ACHN (cell line): ENCODE results near the gene STAG3.
"Not testable (repeated sequence)": the region's sequence is repeated elsewhere in the genome, so short reads cannot be mapped to it uniquely, and the experiment has no call there.

Source experiments
- DNase-seq: peaks from one replicate; pipeline ENCODE4 v3.0.0-alpha.2; 2015
- in situ Hi-C: cut with HindIII; loops from 2 replicates; pipeline ENCODE4 v1.10.0; 2017; ENCODE audit warnings: low sequenced_read_pairs, low pct_ligation_motif_present, low pct_unique_long_range_greater_than_20kb

Gene STAG3

DNA sequence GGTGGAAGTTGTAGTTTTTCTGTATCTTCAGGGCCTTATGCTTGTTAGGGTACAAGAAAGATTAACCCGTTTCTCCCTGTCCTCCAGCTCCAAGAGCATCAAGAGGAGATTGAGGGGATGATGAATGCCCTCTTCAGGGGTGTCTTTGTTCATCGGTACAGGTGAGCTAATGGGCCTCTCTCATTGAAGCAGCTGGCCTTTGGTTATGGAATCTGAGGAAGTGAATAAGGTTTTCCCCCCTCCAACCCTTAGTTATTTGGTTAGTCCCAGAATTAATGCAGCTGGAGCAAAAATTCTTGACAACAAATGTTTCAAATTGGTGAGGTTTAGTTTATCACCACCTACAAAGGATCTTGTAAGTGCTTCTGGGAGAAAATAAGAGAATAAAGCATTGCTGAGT is 17.5 kb downstream of the STAG3 start:
- no peak for DNase-seq
- in situ Hi-C loops, result no loop called here

DNA sequence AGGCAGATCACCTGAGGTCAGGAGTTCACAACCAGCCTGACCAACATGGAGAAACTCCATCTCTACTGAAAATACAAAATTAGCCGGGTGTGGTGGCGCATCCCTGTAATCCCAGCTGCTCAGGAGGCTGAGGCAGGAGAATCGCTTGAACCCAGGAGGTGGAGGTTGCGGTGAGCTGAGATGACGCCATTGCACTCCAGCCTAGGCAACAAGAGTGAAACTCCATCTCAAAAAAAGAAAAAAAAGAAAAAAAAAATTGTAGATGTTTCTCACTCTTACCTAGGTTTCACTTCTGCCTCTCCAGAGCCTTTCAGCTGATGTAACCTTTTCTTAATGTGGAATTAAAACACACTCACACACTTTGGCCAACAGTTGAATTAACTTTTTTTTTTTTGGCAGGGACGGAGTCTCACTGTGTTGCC is 18.2 kb downstream of the STAG3 start:
- in situ Hi-C loops, DNase-seq: not testable (repeated sequence)

DNA sequence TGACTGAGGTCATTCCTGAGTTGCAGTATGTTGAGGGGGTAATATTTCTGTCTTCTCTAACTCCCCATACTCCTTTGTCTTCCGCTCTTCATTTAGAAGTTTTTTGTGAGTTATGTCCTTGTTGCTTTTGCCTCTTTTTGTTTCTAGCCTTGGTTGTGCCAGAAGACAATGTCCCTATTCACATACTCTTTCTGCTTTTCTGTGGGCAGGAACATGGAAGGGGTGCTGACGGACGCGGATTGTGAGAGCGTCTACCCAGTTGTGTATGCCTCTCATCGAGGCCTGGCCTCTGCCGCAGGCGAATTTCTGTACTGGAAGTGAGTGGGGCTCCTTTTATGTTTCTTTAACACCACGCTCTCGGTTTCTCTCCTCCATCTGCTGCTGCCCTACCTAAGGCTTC is 20.5 kb downstream of the STAG3 start:
- DNase-seq, result no peak
- in situ Hi-C loops, result no loop called here

DNA sequence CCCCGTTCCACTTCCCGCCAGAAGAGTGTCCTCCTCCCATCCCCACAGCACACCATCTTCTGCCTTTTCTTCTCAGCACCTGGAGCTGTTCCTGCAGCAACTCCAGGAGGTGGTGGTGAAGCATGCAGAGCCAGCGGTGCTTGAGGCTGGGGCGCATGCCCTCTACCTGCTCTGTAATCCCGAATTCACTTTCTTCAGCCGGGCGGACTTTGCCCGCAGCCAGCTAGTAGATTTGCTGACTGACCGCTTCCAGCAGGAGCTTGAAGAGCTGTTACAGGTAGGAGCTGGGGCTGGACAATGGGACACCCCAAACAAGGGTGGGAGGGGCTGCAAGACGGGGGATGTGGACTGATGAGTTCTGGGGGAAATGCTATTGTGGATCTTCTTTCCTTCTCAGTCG is 23.0 kb downstream of the STAG3 start:
- no peak for DNase-seq
- in situ Hi-C loops, result no loop called here

DNA sequence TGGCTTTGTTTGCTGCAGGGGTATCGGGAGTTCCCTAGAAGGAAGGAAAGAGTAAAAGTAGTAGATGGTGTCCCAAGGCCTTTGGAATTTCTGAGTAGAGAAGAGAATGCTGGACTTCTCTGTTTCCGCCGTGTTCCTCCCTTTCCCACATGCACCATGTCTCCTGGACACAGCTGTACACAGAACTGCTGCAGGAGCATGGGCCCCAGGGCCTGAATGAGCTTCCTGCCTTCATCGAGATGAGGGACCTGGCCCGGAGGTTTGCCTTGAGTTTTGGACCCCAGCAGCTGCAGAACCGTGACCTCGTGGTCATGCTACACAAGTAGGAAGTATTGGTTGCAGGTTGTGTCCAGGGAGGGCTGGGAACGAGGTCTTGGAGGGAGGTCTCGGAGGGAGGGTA is 26.7 kb downstream of the STAG3 start:
- DNase-seq, result no peak
- in situ Hi-C loops, result no loop called here

DNA sequence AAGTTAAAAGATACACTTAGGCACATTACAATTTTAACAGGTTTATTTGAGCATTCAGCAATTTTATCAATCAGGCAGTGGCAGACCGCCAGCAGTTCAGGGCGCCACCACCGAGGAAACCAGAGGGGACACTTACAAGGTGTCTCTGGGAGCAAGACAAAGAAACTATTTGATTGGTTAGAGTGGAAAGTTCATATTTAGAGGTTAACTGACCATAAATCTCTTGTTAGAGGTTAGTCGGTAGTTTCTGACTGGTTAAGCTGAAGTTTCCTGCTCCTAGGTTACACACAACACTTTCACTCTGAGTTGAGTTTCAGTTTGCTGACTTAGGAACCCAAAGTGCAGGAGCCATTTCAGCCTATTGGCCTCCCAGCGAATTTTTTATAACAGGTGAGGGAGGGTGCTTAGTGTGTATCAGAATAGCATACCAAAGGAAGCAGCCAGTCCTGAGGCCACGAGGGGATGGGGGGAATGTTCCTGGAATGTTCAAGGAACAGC is 31.2 kb downstream of the STAG3 start:
- in situ Hi-C loops, result no loop called here
- DNase-seq, result no peak

DNA sequence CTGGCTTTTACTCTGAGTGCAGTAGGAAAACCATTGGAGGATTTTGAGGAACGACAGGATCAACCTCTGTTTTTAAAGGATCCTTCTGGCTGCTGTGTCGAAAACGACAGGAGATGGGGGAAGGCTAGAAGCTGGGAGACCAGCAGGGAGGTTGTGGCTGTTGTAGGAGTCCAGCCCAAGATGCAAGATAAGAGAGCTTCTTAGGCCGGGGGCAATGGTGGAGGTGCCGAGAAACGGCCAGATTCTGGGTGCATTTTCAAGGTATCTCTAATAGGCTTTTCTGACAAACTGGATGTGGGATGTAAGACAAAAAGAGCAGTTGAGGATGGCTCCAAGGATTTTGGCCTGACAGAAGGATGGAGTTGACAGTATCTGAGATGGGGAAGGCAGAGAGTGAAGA is 31.8 kb downstream of the STAG3 start:
- in situ Hi-C loops, result no loop called here
- no peak for DNase-seq

DNA sequence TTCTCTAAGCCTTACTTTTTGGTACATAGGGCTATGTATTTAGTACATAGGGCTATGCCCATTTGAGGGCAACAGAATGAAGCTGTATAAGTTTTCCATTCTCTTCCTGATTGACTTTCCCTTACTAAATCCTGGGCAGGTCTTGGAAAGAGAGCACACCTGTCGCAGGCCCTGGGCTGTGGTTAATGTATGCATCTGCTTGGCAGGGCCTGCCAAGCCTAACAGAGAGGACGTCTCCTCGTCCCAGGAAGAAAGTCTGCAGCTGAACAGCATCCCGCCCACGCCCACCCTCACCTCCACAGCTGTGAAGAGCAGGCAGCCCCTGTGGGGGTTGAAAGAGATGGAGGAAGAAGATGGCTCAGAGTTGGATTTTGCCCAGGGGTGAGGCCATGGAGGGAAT is 33.1 kb downstream of the STAG3 start:
- DNase-seq, result no peak
- in situ Hi-C loops, result no loop called here

DNA sequence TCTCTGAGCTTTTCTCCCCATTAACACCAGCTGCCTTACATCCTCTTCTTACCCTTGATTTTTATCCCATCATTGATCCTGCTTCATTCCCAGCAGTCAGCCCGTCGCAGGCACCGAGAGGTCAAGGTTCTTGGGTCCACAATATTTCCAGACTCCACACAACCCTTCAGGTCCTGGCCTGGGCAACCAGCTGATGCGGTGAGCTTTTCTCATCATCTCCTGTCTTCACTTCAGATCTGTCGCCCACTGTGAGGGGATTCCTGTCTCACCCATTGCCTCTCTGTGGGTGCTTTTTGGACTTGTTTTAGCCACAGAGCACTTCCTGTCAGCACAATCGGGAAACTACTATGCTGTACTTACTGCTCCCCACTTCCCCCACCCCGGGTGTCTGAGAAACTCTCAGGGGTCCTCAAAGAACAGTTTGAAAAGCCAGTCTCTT is 33.6 kb downstream of the STAG3 start:
- in situ Hi-C loops, result no loop called here
- DNase-seq, result no peak

DNA sequence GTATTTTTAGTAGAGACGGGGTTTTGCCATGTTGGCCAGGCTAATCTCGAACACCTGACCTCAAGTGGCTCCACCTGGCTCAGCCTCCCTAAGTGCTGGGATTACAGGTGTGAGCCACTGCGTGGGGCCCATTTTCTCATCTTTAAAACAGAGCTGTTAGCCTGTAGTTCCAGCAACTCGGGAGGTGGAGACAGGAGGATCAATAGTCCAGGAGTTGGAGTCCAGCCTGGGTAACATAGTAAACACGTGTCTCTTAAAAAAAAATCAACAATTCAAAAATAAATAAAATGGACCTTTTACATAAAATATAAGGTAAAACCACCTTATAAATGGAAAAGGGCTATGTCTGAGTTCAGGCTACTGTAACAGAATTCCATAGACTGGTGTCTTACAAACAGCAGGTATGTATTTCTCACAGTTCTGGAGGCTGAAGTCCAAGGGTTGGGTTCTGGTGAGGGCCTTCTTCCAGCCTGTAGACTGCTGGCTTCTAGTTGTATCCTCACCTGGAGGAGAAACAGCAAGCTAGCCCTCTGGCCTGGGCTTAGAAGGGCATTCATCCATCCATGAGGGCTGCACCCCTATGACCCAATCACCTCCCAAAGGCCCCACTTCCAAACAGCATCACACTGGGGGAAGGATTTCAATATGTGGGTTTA is 35.0 kb downstream of the STAG3 start:
- in situ Hi-C loops, result no loop called here
- DNase-seq, result no peak

DNA sequence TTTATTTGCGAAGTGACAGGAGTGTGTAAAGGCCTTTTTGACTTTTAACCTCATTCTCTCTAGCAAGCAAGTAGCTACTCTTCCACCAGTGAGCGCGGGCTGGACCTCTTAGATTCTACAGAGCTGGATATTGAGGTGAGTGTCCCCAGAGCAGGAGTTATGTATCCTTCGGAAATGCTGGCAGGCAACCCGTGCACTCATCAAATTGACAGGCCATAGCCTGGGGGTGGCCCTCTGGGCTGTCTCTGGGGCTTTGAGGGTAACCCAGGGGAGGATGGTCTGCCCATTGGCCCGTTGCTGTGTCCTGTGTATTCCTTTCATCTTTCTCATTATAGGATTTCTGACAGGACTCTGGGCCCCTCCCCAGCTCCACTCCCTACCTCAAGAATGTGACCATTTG is 36.0 kb downstream of the STAG3 start:
- in situ Hi-C loops, result no loop called here
- DNase-seq, result no peak

DNA sequence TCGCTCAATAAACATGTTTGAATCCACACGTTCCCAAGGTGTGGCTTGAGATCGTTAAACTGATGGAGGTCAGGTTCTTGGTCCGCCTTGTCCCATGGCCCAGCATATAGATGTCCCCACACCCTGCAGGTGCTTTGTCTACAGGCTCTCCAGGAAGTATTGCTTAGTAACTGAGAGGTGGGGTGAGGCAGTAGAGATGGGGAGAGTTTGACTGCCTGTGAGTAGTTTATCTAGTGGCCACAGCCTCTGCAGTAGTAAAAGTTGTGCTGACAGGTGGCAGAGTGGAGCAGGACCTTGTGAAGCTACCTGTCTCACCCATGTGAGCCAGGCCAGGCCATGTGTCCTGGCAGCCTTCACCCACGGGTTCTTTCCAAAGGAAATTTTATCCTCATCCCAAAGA is 36.6 kb downstream of the STAG3 start:
- DNase-seq, in situ Hi-C loops: not testable (repeated sequence)

DNA sequence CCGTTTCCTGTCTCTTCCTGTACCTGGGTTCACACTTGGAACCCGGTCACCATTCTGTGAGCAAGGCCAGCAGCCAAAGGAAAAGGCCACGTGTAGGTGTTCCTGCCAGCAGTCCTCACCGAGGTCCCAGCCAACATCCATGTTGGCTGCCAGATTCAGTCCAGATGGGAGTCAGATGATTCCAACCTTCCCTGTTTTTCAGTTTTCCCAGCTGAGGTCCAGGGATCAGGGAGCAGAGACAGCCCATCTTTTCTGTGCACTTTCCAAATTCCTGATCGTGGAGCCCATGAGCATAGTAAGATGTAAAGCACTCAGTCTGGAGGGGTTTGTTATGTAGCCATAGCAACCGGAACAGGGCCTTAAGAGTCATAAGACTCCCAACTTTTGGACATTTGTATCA is 38.2 kb downstream of the STAG3 start:
- DNase-seq, result no peak
- in situ Hi-C loops, result no loop called here

DNA sequence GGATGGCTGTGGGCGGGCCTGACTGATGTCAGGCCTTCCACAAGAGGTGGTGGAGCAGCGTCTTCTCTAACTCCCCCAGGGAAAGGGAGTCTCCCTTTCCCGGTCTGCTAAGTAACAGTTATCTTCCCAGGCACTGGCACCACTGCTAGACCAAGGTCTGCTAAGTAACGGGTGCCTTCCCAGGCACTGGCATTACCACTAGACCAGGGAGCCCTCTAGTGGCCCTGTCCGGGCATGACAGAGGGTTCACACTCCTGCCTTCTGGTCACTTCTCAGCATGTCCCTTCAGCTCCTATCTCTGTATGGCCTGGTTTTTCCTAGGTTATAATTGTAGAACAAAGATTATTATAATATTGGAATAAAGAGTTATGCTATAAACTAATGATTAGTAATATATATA is 40.2 kb downstream of the STAG3 start:
- in situ Hi-C loops, DNase-seq: not testable (repeated sequence)

DNA sequence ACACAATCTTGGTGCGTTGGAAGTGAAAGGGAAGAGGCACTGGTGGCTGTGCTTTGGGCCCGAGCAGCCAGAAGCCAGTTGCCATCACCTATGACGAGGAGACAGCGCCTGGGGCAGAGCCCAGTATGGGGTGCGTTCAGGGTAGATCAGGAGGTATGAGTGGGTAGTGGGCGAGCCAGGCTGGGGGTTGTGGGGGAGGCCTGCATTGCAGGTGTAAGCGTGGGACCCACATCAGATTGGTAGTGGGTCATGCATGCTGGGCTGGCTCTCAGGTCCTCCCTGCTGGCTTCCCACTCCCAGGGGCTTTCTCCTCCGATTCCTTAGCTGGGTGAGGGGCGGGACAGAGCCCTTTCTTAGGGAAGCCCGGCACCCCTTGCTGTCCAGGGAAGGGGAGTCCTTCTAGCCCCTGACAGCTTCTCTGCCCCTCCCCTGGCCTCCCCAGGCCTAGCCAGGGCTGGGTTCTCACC is 41.6 kb downstream of the STAG3 start:
- in situ Hi-C loops, result no loop called here
- DNase-seq, result no peak

DNA sequence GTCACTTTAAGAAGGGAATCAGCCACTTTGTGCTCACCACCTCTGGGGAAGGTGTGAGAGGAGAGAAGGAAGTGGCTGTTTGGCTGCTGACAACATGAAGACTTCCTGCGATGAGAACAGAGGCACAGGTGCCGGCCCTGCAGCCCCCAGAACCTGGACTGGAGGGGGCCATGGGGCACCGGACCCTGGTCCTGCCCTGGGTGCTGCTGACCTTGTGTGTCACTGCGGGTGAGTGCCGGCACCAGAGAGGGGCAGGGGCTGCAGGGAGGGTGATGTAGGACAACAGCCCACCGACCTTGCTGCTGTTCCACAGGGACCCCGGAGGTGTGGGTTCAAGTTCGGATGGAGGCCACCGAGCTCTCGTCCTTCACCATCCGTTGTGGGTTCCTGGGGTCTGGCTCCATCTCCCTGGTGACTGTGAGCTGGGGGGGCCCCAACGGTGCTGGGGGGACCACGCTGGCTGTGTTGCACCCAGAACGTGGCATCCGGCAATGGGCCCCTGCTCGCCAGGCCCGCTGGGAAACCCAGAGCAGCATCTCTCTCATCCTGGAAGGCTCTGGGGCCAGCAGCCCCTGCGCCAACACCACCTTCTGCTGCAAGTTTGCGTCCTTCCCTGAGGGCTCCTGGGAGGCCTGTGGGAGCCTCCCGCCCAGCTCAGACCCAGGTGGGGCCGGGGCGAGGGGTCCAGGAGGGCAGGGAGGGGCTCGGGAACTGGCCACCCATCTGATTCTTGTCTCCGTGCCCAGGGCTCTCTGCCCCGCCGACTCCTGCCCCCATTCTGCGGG is 42.3 kb downstream of the STAG3 start, which contains the start of gene PVRIG:
Gene PVRIG (plus strand): TSS at position 149 of the 785 bp plus-strand sequence. CDS start 22 bp downstream, at position 171.
- in situ Hi-C loops, DNase-seq: not testable (repeated sequence)

DNA sequence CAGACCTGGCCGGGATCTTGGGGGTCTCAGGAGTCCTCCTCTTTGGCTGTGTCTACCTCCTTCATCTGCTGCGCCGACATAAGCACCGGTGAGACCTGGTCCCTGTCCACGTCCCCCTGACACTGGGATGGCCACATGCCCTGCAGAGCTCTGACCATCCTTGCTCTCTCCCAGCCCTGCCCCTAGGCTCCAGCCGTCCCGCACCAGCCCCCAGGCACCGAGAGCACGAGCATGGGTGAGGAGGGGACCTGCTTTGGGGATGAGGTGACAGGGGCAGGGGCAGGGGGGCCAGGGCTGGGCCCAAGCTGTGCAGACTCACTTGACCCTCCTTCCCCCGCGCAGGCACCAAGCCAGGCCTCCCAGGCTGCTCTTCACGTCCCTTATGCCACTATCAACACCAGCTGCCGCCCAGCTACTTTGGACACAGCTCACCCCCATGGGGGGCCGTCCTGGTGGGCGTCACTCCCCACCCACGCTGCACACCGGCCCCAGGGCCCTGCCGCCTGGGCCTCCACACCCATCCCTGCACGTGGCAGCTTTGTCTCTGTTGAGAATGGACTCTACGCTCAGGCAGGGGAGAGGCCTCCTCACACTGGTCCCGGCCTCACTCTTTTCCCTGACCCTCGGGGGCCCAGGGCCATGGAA is 43.0 kb downstream of the STAG3 start:
- in situ Hi-C loops, result no loop called here
- DNase-seq, result no peak

DNA sequence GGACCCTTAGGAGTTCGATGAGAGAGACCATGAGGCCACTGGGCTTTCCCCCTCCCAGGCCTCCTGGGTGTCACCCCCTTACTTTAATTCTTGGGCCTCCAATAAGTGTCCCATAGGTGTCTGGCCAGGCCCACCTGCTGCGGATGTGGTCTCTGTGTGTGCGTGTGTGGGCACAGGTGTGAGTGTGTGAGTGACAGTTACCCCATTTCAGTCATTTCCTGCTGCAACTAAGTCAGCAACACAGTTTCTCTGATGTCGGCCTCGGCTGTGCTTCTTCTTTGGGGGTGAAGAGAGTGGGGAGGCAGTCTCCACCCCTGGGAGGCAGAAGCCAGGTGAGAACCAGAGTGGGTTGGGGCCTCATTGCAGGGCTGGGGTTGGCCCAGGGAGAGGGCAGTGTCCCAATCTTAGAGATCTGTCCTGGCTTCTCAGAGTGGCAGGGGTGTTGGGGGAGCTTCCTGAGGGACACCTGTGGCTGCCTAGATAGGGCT is 43.6 kb downstream of the STAG3 start:
- in situ Hi-C loops, result no loop called here
- DNase-seq, result no peak

DNA sequence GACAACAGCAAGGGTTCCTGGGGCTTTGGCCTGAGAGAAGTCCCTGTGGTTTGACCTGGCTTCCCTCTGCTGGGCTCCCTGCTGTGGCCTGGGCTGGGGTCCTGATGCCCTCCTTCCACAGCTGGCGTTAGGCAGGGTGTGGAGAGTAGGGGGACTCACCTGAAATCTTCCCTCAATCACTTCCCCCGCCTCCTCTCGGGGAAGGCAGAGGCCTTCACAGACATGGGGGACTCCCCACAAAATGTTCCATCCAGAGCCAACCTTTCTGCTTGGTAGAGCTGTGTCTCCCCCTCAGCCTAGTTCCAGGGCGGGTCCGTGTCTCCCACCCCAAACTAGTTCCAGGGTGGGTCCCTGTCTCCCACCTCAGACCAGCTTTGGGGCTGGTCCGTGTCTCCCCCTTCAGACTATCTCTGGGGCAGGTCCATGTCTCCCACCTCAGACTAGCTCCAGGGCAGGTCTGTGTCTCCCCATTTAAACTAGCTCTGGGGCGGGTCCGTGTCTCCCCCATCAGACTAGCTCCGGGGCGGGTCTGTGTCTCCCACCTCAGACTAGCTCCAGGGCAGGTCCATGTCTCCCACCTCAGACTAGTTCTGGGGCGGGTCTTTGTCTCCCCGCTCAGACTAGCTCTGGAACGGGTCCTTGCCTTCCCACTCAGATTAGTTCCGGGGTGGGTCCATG is 44.2 kb downstream of the STAG3 start:
- in situ Hi-C loops, result no loop called here
- no peak for DNase-seq
